ENCODE measurements around the gene ATP11B.

The ATP11B gene

DNA sequence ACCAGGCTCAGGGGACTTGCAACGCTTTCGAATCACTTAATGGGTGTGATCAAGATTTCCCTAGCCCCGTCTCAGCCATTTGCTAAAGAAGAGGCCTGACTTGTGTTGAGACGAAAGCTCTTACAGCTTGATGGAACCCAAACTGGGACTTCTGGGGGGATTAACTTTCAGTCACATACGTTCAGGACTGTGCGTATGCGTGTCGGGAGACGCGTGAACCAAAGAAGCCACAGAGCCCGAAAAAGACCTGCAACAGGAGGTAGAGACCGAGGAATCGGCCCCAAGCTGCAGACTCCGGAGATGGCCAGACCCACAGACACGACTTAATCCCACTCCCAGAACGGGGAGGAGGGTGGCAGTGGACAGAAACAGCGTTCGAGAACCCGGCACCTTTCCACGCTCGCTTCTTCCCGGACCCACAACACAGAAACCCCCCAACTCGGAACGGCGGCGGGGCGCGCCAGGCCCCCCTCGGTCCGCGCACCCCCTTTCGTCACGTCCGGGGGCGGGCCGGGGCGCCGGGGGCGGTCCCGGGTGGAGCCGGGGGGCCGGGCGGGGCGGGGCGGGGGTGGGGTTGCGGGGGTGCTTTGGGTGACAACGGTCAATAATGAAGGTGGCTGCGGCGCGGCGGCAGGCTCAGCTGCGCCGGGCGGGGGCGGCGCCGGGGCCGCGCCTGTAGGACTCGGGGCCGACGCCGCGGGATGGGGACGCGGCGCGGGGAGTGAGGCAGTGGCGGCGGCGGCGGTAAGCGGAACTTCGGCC, at the start of gene ATP11B:
ATP11B (plus strand) TSS at position 604 of the 762 bp plus-strand sequence. CDS start 256 bp downstream, outside the sequence.
- peak; percentile 74 to 89 for DNase-seq

DNA sequence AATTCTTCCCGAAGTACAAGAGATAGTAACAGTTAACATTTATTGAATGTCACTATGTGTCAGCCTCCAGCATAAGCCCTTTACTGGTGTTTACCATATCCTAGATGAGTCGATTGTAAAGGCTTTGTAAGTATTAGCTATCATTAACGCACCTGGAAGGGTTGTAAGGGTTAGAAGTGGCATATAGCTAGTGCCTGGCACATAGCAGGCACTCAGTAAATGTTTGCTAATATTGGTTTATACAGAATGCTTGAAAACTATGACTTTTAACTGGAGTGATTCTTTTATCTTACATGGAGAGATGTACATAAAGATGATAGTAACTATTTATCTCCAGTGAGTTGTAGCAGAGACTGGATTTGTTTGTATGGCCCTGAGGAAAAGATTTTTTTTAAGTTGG, 46.3 kb upstream of the ATP11B start:
- DNase-seq: no peak

DNA sequence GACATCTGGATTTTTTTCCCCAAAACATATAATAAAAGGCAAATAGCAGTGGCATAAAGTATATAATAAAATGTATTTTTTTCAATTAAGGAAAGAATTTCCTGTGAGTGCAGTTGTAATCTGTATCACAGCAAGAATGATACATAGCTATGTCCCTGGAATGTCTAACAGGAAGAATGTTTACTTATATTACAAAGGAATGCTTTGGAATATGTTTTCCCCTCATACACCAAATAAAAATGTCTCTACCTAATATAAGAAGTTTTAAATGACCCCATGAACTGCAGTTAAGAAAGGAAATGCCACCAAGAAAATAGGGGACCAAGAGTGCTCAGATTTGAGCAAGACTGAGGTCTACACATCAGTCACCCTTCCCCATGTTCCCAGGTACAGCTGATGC, 38.0 kb upstream of the ATP11B start:
- DNase-seq: no peak

DNA sequence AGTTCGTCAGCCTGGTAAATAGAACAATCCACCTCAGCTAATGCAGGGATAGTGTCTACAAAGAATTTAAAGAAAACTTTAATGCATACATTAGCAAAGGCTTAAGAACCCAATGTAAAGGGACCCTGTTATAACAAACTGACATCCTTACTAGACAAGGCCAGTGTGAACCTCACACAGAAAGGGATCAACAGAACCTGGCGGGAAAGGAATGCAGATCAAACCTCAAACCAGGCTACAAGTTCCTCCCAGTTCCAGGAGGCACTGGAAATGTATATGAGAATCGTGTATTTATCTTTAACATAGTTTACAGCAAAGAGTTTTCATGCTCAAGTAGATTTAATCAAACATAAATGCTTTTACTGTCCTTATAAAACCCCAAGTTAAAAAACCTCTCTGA, 37.6 kb upstream of the ATP11B start:
- DNase-seq: no peak

DNA sequence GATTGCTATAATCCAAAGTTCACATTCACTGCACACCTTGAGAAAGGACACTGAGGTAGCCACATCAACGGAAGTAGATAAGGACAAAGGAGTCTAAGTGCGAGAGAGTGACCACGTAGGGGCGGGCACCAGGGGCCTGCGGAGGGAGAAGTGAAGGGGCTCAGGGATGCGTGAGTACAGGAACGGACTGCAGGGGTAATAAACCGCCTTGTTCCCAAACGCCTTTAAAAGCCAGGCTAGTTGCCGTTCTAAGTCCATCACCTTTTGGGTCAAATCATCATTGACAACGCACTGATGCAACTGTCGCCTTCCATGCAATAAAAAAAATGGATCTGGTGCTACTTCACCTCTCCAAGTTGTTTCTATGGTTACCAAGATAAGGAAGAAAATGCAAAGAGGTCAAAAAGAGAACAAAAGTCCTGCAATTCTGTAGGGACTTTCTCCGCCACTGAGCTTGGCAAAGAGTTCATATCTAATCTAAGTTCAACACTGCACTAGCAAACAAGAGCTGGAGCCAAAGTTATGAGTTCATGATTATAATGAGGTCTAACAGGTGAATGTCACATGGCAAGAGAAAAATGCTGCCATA, 32.6 kb upstream of the ATP11B start:
- DNase-seq: no peak

DNA sequence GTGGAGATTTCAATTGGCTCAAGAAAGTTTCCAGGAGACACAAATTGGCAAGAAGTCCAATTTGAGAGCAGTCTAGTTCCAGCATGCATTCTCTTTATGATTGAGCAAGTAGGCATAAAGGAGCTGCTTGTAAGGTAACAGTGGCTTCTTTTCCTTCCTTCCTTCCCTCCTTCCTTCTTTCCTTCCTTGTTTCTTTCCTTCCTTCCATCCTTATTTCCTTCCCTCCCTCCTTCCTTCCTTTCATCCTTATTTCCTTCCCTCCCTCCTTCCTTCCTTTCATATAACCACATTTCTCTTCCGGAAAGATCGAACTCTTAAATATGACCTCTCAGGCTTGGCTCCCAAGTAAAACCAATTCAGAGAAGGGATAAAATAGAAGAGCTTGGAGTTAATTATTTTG, 29.4 kb upstream of the ATP11B start:
- DNase-seq: no peak

DNA sequence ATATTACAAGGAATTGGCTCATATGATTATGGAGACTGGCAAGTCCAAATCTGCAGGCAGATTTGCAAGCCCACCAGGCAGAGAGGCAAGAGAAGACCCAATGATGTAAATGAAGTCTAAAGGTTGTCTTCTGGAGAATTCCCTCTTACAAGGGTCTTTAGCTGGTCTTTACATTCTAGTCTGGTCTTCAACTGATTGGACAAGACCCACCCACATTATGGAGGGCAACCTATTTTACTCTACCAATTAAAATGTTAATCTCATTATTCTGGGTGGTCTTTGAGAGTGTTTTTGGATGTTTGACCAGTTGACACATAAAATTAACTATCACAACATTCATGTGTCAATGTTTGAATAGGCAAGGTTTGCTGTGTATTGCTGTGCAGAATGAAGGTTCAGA, 28.0 kb upstream of the ATP11B start:
- no peak for DNase-seq

DNA sequence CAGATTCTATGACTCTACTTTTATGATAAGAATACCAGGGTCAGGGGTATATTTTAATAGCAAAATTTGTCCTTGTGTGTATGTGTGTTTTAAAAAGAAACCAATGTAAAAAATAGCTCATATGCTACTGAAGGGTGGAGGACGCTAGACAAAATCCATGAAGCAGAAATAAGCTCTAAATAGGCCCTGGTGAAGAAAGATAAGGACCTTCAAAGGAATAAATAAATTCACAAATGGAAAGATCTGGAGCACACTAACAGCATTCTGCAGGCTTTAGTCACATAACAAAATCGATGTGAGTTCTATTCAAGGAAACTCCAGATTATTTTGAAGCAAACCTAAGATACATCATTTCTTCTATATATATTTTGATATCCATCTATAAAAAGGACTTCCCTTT, 27.2 kb upstream of the ATP11B start:
- no peak for DNase-seq

DNA sequence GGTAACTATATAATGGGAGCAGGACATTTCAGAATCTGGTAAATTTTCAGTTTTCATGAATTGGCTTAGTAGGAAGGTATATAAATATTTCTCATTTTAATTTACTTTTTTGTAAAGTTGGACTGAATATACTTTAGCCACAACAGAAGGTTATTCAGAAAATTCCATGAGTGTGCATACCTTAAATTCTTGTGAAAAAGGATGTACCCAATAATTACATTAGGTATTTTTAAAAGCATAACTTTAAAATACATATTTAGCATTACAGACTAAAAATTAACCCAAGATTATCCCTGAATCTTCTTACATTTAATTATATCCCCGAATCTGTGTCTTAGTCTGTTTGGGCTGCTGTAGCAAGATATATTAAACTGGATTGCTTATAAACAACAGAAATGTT, 24.9 kb upstream of the ATP11B start:
- DNase-seq: no peak

DNA sequence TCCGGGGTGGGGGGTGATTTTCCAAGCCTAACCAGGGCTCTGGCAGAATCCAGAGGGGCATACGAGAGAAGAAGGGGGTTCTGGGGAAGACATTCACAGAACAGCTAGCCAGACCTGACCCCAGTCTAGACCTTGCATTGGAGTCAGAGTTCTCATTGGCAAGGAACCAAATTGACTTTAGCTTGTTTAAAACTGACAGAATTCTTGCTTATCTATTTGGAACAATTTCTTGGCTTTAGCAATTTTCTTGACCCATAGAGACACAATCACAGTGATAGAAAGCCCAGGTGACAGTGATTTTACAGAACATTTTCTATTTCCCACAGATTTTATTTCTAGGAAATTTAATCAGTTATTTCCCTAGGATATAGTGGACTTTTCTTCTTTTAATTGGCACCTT, 23.6 kb upstream of the ATP11B start:
- no peak for DNase-seq

DNA sequence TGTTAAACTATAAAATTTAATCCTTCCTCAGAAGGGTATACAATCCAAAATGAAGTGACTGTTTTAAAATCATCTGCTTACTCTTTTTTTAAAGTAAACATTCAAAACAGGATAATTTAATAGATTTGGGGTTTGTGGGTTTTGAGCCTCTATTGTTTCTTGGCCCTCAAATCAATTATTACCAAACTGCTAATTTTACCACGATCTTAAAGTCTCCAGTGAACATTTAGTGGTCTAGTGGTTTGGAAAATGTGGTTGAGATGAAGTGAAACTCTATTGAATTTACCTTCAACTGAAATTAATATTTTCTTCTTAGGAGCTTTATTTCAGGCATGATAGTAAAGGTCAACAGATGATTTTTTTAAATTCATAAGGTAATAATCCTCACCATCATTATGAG, 11.2 kb upstream of the ATP11B start:
- DNase-seq: no peak

DNA sequence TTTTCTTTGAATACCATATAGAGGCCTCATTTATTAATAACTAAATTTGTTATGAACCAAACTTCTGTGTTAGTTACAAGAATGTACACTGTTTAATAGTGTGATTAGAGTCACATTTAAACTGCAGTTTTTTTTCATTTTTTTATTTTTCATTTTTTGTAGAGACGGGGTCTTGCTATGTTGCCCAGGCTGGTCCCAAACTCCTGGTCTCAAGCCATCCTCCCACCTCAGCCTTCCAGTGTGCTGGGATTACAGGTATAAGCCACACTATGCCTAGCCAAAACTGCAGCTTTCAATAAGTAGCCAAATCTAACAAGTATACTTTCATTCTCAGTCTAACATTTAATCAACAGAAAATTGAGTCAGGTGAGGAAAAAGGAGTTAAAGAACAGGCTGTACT, 10.2 kb upstream of the ATP11B start:
- no peak for DNase-seq

DNA sequence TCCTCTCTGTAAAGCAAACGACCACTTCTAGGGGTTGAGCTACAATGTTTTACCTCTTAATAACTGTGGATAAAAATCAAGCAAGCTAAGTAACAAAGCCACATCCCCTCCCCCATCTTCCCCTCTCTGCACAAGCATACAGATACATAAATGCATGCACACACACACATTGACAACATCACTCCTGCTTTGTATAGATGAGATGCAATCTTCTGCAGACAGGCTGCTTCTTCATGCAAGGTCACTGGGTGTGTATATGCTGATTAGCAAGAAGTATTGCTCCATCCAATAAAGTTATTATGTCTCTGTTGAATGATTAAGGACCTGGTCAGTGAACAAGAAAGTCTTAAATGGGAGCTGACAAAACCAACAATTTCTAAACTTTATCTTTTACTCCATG, 8.8 kb upstream of the ATP11B start:
- DNase-seq: no peak

DNA sequence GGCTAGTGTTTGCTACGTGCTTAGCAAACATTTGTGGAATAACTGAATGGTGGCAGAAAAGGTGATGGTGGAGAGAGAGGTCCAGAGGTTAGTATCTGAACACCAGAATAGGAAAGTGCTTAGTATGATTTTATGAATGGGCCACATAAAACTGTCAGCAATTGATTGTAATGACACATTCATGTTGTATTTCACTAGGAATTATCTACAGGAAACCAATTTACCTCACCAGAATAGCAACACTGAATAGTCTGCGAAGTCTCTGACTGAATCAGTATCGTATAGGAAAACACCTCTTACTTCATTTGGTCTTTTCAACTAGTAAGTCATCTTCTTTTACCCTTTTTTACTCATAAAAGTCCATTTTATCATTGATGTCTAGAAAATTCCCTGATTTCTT, 8.2 kb upstream of the ATP11B start:
- no peak for DNase-seq

DNA sequence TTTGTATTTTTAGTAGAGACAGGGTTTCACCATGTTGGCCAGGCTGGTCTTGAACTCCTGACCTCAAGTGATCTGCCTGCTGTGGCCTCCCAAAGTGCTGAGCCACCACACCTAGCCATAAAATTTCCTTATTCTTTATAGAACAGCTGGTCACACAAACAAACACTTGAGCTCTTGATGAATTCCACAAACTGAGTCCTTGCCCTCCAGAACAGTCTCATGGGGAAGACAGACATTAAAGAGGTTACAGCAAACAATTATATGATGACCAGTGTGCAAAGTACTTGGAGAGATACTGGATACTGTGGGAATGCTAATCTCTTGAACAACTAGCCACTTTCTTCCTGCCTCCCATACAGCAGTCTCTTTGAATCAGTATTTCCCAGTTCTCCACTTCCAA, 7.5 kb upstream of the ATP11B start:
- no peak for DNase-seq

DNA sequence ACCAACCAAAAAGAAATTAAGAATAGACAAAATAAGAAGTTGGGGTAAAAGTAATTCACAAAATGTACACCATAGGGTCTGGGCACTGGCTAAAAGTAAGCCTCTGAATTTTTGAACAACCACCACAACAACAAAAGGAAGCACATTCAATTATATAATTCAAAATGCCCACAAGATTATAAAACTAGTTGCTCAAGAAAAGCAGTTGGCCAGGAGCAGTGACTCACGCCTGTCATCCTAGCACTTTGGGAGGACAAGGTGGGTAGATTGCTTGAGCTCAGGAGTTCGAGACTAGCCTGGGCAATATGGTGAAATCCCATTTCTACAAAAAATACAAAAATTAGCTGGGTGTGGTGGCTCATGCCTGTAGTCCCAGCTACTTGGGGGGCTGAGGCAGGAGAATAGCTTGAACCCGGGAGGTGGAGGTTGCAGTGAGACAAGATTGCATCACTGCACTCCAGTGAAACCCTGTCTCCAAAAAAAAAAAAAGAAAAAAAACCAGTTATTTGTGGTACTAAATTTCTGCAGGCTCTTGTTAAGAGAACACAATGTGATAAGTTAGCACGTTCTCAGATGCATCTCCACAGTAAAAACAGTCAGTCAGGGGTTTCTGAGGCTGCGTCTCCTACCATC, 6.6 kb upstream of the ATP11B start:
- no peak for DNase-seq

DNA sequence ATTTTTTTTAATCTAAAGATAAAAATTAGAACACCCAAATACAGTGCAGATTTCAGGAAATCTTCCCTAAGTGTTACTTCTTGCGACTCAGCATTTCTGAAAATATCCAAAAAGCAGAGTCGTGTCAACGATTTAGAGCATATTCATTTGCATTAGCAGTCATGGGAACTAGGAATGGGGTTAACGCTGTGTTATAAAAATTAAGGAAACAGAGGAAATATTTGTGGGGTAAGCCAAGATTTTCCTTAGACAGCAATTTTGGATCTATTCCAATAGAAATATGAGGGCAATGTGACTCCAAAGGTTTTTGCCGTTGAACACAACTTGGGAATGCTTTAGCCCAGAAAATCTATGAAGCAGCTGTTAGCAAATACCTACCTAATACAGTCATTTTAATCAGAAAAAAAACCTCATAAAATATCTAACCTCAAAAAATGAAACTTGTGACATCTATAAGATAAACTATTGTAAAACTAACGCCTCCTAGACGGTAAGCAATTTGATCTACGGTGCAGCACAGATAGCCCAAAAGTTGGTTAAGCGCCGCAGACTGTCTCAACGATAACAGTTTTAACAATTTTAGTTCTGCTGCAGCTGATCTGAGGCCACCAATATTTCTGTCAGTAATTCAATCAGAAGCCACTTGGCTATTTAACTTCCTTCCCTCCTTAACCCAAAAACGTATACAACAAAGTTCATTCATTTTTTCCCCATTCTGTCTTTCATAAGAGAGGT, 5.8 kb upstream of the ATP11B start:
- no peak for DNase-seq

DNA sequence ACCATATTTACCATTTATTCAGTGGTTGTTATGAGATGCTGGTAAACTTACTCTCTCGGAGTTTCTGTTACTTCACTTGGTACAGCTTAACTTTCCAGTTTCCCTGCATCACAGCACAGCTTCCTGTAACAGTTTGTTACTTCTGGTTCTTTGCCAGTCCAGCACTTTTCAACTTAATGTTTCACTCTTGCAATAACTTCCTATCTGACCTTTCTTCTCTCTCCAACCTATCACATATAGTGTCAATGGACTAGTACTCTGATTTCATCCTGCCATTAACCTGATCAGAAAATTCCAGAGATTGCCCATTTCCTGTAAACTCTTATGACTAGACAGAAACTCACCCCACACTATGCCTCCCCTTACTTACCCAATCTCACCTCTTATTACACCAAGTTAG, 3.9 kb upstream of the ATP11B start:
- DNase-seq: no peak

DNA sequence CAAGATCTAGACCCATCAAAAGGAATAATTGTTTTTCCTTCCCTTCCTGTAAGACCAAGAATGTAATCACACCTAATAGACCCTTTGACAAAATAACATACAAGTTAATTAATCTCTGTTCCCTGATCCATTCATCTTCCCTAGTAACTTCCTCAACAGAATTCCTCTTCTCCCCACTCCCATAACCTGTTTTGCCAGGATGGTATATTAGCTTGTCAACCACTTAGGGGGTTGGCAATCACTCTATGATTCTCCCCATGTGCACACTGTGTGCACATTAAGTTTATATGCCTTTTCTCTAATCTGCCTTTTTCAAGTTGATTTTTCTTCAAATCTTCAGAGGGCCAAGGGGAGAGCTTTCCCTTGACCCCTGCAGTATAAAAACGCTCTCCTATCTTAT, 2.7 kb upstream of the ATP11B start:
- no peak for DNase-seq

DNA sequence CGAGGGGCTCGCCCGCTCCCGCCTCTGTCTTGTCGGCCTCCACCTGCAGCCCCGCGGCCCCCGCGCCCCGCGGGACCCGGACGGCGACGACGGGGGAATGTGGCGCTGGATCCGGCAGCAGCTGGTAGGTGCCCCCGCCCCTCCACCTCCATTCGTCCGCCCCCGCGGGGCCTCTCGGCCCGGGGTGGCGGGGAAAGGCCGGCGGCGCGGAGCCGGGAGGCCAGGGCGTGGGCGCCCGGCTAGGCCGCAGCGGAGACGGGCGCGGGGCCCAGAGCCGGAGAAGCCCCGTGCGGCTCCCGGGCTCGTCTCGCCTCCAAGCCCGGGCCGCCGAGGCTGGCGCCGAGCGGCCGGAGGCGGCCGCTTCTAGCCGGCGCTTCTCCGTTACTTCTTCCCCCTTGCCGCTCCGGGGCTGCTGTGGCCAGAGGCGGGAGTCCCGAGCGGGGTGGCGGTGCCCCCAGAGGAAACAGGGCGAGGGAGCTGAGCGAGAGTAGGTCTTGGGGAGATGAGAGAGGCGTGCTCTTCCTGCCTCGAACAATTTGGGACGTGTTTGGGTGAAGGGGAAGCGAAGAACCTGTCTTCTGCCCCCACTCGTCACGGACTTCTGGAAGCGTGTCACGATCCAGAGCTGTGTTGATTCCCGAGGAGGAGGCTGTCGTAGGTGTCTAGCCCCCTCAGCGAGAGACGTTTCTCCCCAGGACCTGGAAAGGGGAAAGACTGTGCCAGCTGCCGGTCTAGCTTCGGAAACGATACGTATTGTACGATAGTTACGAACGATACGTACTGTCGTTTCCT, 555 bp downstream of the ATP11B start:
- peak in 1 of 2 donors; percentile 64 for DNase-seq

DNA sequence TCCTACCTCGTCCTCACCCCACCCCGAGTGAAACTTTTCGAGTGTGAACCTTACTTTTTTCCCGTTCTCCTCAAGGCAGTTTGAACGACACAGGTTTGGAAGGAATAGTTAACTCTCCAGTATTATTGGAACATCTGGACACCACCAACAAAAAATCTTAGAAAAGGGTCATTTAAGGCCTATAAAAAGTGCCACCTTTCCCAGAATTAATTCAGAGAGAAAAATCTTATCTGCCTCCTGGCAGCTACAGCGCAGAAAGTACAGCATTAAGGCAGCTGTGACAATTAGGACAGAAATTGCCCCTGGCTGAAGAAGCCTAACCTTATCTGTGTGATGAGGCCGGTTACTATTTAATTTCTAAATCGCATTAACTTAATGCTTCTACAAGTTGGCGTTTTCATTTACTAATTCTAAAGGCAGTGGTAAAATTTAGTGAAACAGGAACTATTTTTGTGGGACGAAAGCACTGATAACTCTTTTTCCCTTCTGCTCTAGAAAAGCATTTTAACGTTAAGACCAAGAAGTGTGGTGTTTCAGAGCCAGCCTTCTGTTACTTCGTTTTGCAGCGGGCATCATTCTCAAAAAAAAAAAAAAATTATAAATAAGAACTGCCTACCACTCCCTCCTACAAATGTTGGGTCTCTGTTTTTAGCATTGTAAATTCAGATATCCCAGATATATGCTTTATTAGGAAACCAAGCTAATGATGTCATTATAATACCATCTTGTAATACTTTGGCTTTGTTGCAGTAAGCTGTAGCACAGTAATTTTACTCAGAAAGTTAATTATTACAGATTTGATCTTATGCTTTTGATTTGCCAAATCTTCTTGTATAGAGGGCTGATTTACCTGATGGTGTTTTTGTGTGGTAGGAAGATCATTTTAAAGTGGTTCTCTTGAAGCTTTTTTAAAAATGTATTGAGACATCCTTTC, 1.4 kb downstream of the ATP11B start:
- no peak for DNase-seq

DNA sequence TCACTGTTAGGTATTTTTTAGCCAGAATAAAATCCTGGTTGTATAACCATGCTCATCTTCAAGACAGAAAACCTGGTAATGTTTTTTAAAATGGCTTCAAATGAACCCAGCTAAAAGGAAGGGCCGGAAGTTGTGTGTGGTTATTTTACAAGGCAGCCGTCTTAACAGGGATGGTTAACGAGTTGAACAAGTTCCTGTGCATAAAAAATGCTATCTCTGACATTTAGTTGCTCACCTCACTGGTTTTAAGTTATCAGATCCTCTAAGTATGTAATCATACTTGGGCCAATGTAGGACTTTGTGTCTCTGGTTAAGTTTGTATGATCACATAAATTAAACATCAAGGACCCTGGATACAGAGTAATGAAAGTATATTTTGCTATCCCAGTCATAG, 2.1 kb downstream of the ATP11B start:
- no peak for DNase-seq
